ENCODE results near the gene PRIM2.
"Not testable (repeated sequence)": the region's sequence is repeated elsewhere in the genome, so short reads cannot be mapped to it uniquely, and the experiment has no call there.

The PRIM2 gene

GRCh38 chr6:57308755-57309154 is 8.7 kb upstream of the PRIM2 start:
- not testable (repeated sequence) for DNase-seq (ENCODE audit: low read depth)

- not testable (repeated sequence) for DNase-seq (ENCODE audit: low read depth)
Observed at GRCh38 chr6:57310095-57310816, 7.2 kb upstream of the PRIM2 start.

DNA sequence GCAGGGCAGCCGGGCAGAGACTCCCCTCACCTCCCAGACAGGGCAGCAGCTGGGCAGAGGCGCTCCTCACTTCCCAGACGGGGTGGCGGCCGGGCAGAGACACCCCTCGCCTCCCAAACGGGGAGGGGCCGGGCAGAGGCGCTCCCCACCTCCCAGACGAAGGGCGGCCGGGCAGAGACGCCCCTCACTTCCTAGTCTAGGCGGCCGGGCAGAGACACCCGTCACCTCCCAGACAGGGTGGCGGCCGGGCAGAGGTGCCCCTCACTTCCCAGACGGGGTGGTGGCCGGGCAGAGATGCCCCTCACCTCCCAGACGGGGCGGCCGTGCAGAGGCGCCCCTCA is 6.6 kb upstream of the PRIM2 start:
- no peak for DNase-seq (ENCODE audit: low read depth)

GRCh38 chr6:57311300-57312003 is 6.0 kb upstream of the PRIM2 start:
- not testable (repeated sequence) for DNase-seq (ENCODE audit: low read depth)

- DNase-seq (ENCODE audit: low read depth) = no peak
Observed at GRCh38 chr6:57312004-57312345, 5.5 kb upstream of the PRIM2 start.

GRCh38 chr6:57313009-57313408 is 4.4 kb upstream of the PRIM2 start:
- DNase-seq (ENCODE audit: low read depth) = no peak

GRCh38 chr6:57313711-57314471 is 3.5 kb upstream of the PRIM2 start:
- no peak for DNase-seq (ENCODE audit: low read depth)

DNA sequence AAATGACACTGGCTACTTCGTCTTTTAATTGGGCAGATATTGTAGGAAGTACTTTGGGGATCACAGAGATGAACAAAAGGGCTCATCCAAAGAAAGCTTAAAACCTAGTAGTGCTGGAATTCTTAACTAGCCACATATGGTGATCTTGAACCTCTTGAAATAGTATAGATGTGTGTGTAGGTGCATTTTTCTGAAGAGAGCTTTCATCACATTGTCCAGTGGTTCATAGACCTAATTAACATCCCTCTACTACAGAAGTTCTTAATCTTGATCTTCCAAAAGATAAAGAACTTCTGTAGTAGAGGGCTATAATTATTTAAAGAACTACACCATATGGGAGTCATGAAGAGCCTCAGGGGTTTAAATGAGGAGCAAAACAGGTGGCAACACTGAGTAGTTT is 2.3 kb upstream of the PRIM2 start:
- no peak for DNase-seq (ENCODE audit: low read depth)

GRCh38 chr6:57315851-57316250 is 1.6 kb upstream of the PRIM2 start:
- no peak for DNase-seq (ENCODE audit: low read depth)

GRCh38 chr6:57316581-57317059 is 810 bp upstream of the PRIM2 start:
- peak; percentile 50 for DNase-seq (ENCODE audit: low read depth)

DNA sequence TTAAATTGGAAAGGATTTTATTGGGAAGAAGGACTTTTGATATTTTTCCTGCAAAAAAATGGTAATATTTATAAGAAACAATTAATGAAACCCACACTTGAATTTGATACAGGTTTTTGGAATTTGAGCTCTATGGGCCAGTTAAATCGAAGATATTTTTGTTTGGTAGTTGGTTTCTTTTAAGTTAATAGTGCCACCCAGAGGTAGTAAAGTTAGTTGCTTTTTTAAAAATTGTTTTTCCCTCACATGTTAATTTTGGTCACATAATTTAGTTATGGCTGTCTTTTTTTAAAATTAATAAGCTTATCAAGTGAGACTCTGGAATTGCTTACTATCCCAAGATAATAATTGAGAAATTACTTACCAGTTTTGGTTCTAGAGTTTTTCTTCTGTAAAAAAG is 7.1 kb downstream of the PRIM2 start:
- DNase-seq (ENCODE audit: low read depth) = no peak

DNA sequence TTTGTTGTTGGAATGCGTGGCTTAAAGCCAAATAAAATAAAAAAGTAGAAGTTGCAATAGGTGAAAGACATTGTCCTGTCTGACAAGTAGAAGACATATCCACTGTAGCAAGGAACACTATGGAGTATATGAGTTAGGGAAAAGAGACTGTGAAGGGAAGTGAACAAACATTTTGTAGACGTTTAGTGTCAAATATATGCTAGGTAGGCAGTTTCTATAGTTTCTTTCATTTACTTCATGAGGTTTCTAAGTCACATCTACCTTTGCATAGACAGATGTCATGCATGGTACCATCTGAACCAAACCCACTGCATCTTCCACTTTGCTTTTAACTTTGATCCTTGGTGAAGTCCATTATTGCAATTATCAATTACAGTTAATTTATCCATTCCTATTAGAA is 9.9 kb downstream of the PRIM2 start:
- no peak for DNase-seq (ENCODE audit: low read depth)

- DNase-seq (ENCODE audit: low read depth) = no peak
Observed at GRCh38 chr6:57328074-57328473, 10.6 kb downstream of the PRIM2 start.

DNA sequence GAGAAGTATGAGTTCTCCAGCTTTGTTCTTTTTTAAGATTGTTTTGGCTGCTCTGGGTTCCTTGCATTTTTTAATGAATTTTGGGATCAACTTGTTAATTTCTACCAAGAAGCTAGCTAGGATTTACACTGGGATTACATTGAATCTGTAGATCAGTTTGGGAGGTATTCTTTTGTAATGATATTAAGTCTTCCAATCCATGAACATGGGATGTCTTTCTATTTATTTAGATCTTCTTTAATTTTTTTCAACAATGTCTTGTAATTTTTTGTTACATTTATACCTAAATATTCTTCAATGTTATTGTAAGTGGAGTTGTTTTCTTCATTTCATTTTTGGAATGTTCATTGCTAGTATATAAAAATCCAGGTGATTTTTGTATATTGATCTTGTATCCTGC is 12.5 kb downstream of the PRIM2 start:
- DNase-seq (ENCODE audit: low read depth) = no peak

DNA sequence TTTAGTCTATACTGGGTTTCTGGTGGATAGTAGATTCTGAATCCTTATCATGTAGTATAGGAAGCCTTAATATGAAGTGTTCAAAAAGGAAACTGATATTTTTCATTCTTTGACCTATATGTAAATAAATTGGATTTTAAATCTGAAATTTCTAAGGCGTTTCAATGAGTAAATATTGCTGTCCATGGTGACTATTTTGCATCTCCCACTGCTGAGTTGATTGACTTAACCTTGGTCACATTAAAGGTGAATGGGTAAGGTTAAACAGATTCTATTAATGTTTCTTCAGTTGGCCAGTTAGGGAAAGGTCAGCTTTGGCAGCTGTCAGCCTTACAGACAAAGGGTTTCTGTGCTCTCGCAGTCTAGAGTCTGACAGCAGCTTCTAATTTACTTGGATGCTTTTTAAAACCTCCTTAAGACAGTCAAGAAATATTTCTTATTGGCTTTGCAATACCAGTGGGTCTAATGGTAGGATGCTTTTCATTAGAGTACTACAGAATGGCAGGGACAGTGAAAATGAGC is 24.8 kb downstream of the PRIM2 start:
- no peak for DNase-seq (ENCODE audit: low read depth)

DNA sequence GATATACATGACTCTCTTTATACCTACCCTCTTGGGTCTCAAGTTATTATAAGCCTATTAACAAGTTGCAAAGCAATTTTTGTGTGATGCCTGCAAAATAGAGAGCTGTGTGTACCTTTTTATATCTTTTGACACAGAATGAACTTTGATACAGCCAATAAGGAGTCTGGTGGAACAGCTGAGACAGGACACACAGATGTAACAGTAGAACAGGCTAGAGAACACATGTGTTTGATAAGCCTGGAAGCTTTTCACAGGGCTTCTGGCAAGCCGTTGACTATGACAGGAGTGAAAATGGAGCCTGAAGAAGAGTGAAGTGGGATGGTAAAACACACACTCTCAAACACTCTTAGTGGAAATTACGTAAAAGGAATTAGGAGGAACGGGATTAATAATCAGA is 25.9 kb downstream of the PRIM2 start:
- not testable (repeated sequence) for DNase-seq (ENCODE audit: low read depth)

DNA sequence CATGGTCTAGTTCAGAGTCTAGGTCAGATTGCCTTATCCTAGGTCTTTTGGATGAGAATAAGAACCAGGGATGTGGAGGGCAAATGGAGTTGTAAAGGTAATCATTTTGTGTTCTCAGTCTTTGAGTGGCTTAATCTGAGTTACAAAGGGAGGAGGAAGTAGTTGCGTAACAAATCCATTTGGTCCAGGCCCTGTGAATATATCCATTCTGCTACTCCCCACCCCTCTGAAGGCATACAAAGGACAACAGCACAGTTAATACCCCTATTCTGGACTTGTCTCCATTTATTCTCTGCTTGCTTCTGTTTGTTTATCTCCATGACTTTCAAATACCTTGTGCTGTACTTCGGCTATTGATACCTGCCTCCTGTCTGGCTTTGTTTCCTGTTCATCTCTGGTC is 29.3 kb downstream of the PRIM2 start:
- not testable (repeated sequence) for DNase-seq (ENCODE audit: low read depth)

DNA sequence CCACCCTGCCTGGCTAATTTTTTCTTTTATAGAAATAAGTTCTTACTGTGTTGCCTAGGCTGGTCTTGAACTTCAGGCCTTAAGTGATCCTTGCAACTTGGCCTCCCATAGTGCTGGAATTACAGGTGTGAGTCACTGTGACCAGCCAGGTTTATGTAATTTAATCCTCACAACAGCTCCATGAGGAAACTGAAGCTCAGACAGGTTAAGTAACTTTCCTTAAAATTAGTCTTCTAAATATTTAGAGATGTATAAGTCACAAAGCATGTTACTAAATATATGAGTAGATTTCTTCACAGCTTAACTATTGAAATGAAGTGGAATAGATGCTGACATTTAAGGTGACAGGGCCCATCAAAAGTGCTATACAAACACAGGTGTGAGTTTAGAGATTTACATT is 30.2 kb downstream of the PRIM2 start:
- not testable (repeated sequence) for DNase-seq (ENCODE audit: low read depth)

DNA sequence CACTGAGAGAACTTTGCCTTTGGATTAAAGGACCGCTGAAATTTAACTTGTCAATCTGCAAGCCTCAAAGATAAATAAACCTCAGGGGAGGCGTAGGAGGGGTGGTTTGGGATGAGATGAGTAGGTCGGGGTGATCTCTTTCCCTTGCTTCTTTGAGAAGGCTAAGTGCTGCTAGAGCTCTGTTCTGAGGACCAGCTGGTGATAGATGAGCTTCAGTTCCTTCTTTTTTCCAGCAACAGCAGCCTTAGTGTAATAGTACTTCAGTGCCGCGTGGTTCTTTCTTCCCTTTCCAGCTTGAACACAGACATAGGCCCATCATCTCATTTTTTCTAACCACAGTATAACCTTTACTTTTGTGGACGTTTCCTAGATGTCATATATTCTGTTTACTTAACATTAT is 33.0 kb downstream of the PRIM2 start:
- DNase-seq (ENCODE audit: low read depth) = not testable (repeated sequence)

DNA sequence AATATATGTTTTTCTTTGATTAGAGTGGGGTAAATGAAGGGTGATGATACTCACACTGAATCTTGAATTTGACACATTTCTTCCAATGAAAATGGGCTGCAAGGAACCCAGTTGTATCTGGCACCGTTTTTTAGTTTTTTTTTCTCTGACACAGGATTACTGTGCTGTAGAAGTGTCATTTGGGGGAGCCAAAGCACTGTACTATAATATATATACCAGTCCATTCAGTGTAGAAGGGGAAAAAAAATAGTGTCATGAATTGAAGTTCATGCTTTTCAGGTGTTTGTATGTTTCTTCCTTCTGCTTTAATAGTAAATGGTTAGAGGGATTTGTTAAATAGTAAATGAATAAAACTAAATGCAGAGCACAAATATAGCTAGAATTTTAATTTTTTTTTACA is 35.2 kb downstream of the PRIM2 start:
- DNase-seq (ENCODE audit: low read depth) = not testable (repeated sequence)

GRCh38 chr6:57358319-57358718 is 40.9 kb downstream of the PRIM2 start:
- DNase-seq (ENCODE audit: low read depth) = not testable (repeated sequence)

DNA sequence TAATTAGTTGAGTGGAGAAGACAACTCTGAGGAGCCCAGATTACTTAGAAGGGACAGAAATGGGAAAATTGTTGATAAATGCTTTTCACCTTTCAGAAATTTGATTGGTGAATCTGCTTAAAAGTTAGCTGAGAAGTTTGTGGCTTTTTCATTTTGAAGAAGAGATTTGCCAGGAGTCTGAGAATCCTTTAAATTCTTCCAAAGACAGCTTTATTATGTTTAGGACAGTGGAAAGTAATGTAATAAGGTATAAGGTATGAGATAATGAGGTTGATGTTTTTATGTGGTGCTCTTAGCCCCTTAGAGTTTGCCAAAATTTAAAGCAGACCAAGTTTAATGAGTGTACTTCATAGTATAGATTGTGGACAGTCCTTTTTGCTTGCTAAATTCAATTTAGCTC is 42.3 kb downstream of the PRIM2 start:
- not testable (repeated sequence) for DNase-seq (ENCODE audit: low read depth)

- not testable (repeated sequence) for DNase-seq (ENCODE audit: low read depth)
Observed at GRCh38 chr6:57362340-57362739, 44.9 kb downstream of the PRIM2 start.

Measured in T-helper 22 cell (primary cell).